ENCODE results near the gene MAPK12. TPM values are rescaled to one million over a fixed set of nuclear protein-coding genes. Genes with fewer than 3 reads are reported as not detected.

The MAPK12 gene
- total RNA-seq, 4 donors from 2014 or later: 3.6 to 17.7 (median 5.4) TPM

GRCh38 chr22:50298937-50299784 lies 37.7 kb upstream of the MAPK12 start:
- no peak for TF ChIP-seq CTCF (IDR thresholded peaks at IDR 0.05; ENCODE audit: low read depth)

GRCh38 chr22:50298266-50298637 lies 36.8 kb upstream of the MAPK12 start:
- no peak for TF ChIP-seq CTCF (IDR thresholded peaks at IDR 0.05; ENCODE audit: low read depth)

- no peak for TF ChIP-seq CTCF (IDR thresholded peaks at IDR 0.05; ENCODE audit: low read depth)
Measured at GRCh38 chr22:50297510-50298265, 36.2 kb upstream of the MAPK12 start.

- TF ChIP-seq CTCF (IDR thresholded peaks at IDR 0.05; ENCODE audit: low read depth): no peak
Measured at GRCh38 chr22:50296658-50297490, 35.4 kb upstream of the MAPK12 start.

GRCh38 chr22:50294319-50294656 lies 32.8 kb upstream of the MAPK12 start:
- TF ChIP-seq CTCF (IDR thresholded peaks at IDR 0.05; ENCODE audit: low read depth): no peak

- no peak for TF ChIP-seq CTCF (IDR thresholded peaks at IDR 0.05; ENCODE audit: low read depth)
Measured at GRCh38 chr22:50293441-50294318, 32.2 kb upstream of the MAPK12 start.
